KOPT-K1 (cell line): ENCODE data around the gene CCR2.
"Not testable (repeated sequence)": the region's sequence is repeated elsewhere in the genome, so short reads cannot be mapped to it uniquely, and the experiment has no call there.

Experiments
- H3K27ac ChIP-seq: fragments of 200-600 bp; sonication (generic); 2 replicates; pipeline ENCODE4 v1.5.1; 2016; ENCODE audit warnings: antibody characterized with exemption, mild to moderate bottlenecking, low read depth, low read length; ENCODE audit not compliant: poor library complexity, severe bottlenecking
- H3K36me3 ChIP-seq: fragments of 200-600 bp; sonication (generic); 2 replicates; pipeline ENCODE4 v1.5.1; 2017; ENCODE audit warnings: antibody characterized with exemption, mild to moderate bottlenecking, low read length, moderate library complexity; ENCODE audit not compliant: insufficient read depth
- H3K9me3 ChIP-seq: fragments of 200-600 bp; sonication (generic); 2 replicates; pipeline ENCODE4 v1.5.1; 2017; ENCODE audit warnings: antibody characterized with exemption, low read length, mild to moderate bottlenecking; ENCODE audit not compliant: insufficient read depth, poor library complexity, severe bottlenecking

The CCR2 gene

DNA sequence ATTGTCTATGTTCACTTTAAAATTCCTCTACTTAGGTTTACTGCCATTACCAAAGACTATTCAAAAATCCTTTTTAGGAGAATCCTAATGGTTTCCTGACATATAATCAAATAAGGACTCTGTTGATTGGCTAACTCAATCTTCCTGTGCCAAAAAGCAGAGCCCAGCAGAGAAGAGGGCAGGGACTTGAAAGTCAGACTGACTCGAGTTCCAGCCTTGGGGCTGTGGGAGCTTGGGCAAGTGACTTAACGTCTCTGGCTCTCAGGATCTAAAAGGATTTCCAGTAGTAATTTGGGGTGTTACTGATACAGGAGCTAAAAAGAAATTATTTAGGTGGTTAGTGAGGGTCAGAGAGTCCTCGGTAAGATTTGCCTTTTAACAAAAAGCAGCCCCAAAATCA, 27.7 kb downstream of the CCR2 start:
- H3K36me3 ChIP-seq: no peaks in the 10 kb centered on the region
- no peak overlapping the region for H3K27ac ChIP-seq
- H3K9me3 ChIP-seq: no peaks in the 10 kb centered on the region

- Histone ChIP-seq H3K27ac (peak overlapping the region; percentile 65), H3K9me3 (peaks cover 7% of the 10 kb centered on the region), H3K36me3 (no peaks in the 10 kb centered on the region)
Measured at GRCh38 chr3:46383211-46383950, 29.5 kb downstream of the CCR2 start.

DNA sequence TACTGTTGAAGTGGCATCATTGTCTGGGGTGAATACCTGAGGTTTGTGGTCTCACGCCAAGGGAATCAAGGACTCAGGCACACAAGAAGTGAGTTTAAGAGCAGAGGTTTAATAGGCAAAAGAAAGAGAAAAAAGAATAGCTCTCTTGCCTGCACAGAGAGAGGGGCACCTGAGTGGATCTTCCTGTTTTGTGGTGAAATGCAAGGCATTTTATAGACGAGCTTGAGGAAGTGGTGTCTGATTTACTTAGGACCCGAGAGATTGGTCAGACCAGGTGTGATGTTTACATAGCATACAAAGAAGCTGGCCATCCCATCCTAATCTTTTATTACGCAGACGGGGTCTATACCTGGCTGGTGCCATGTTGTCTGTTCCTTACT, 30.0 kb downstream of the CCR2 start:
- Histone ChIP-seq H3K36me3 (no peaks in the 10 kb centered on the region), H3K27ac (peak overlapping the region; percentile 65)

DNA sequence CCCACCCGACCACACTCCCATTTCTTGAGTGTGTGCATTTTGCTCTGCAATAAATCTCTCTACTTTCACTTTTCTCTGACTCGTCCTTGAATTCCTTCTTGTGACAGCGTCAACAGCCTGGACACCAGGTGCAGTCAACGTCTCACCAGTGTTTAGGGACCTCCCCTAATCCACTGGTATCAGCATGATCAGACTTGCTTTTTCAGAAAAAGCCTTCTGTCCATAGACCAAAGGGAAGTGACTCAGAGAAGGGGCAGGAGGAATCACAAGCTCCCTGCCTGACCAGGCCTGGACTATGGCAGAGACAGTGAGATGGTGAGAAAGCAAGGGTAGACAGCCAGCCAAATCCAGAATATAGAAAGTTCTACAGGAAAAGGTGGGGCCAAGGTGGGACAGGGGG, 32.3 kb downstream of the CCR2 start:
- H3K27ac ChIP-seq: peak overlapping the region; percentile 47

More for the DNA sequence above, 30.0 kb downstream of the CCR2 start:
- H3K9me3 ChIP-seq: peaks cover 7% of the 10 kb centered on the region

DNA sequence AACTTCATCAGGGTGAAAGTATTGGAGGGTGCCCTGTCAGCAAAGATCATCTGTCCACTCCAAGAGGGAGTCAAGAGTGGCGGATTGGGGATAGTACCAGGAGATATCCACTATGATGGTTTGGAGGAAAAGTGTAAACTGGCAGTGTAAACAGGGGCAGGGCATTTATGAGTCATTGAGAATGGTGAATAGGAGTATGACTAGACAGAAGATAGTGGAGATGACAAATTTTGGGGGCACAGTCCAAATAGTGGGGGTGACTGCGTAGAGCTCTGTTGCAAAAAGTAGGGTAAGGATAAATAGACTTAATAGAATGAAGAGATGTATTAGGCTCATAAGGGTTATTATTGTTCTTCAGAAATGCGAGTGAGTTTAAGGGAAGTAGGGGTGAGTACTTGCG, 34.9 kb downstream of the CCR2 start:
- not testable (repeated sequence) for H3K36me3 ChIP-seq, H3K27ac ChIP-seq

More for the DNA sequence above, 32.3 kb downstream of the CCR2 start:
- peaks cover 7% of the 10 kb centered on the region for H3K9me3 ChIP-seq
- no peaks in the 10 kb centered on the region for H3K36me3 ChIP-seq

GRCh38 chr3:46389306-46389705, 35.4 kb downstream of the CCR2 start:
- Histone ChIP-seq H3K27ac (no peak overlapping the region), H3K9me3 (peaks cover 7% of the 10 kb centered on the region), H3K36me3 (no peaks in the 10 kb centered on the region)

More for the DNA sequence above, 34.9 kb downstream of the CCR2 start:
- not testable (repeated sequence) for H3K9me3 ChIP-seq

GRCh38 chr3:46391526-46391925, 37.6 kb downstream of the CCR2 start:
- H3K36me3 ChIP-seq, H3K27ac ChIP-seq, H3K9me3 ChIP-seq: not testable (repeated sequence)

GRCh38 chr3:46393011-46393410, 39.1 kb downstream of the CCR2 start:
- no peaks in the 10 kb centered on the region for H3K9me3 ChIP-seq
- no peaks in the 10 kb centered on the region for H3K36me3 ChIP-seq
- peak overlapping the region; percentile 2 for H3K27ac ChIP-seq

DNA sequence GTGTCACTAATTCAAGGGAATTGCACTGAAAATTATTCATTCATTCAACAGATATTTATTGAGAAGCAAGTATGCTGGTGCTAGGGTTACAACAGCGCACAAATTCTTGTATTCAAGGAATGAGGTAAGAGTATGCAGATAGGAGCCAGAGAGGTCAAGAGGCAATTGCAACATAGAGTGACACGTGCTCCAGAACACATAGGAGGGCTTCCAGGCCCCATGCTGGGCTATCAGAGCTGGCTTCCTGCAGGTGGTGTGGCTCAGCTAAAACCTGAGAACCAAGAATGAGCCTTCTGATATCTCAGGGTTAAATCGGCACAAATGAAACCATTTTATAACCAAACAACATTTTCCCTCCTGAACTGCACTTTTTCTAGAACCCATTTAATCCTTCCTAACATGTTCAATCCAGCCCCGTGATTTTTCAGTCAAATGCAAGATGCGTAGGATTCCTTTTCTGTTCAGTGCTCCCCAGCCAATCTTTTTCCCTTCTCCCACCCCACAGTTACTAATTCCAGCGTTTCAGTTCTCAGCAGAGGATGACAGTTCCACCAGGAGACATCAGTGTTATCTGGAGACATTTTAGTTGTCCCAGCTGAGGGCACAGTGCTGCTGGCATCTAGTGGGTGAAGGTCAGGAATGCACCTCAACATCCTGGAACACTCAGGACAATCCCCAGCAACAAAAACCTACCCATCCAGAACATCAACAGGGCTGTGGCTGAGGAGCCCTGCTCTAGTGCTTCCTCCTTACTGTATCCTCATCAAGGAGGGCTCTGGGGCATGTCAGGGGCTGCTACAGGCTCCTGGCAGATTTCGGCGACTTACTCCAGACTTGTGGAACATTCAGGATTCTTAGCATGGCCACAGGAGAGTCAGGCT, 39.9 kb downstream of the CCR2 start:
- H3K36me3 ChIP-seq: no peaks in the 10 kb centered on the region
- no peaks in the 10 kb centered on the region for H3K9me3 ChIP-seq
- peak overlapping the region; percentile 54 for H3K27ac ChIP-seq

- no peak overlapping the region for H3K27ac ChIP-seq
- no peaks in the 10 kb centered on the region for H3K9me3 ChIP-seq
- no peaks in the 10 kb centered on the region for H3K36me3 ChIP-seq
Measured at GRCh38 chr3:46395210-46395661, 41.3 kb downstream of the CCR2 start.

DNA sequence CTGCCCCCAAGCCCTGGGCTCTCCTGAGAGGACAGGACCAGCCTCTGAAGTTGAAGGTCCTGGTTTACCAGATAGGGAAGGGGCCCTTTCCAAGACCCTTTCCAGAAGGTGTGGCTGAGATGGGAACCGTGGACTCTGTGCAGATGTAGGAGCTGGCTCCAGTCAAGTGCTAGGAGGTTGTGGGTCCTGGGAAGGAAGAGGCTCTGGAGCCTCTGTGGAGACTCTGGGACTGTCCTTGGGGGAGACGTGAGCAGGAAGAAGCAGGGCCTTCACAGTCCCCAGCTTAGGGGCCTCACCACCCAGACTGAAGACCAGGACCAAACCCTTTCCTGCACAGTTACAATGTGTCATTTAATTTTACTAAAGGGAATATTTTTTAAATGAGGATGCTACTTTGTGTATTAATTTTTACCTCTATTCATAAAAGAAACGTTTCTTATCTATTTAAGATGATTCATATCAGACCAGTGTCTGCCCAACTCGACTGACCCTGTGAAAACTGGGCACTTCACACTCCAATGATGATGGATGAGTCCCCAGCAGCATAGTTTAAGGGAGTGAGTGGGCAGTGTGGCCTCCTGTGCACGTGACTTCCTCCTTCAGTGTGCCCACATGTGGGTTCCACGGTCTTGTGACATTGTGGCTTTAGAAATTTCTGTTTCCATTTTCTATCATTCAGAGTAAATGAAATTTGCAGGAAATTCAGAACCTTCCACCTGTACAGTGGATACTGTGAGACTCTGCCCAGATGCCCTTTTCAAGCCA, 42.0 kb downstream of the CCR2 start:
- Histone ChIP-seq H3K27ac (peak overlapping the region; percentile 1), H3K36me3 (no peaks in the 10 kb centered on the region), H3K9me3 (no peaks in the 10 kb centered on the region)

DNA sequence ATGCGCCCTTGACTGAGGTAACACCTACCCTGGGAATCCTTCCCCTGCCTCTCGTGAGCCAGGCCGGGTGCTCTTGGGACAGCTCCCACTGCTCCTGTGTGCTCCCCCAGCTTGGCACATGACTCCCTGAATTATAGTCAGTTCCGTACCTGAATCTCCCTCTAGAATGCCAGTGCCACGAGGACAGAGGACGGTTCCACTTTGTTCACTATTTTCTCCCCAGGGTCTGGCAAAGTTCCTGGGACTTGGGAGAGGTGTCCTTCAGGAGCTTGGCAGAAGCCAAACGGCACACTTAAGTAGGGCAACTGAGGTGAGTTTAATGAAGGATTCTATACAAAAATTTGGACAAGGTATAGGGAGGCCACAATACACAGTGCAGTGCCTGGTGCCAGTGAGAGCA, 43.2 kb downstream of the CCR2 start:
- Histone ChIP-seq H3K27ac (no peak overlapping the region), H3K36me3 (no peaks in the 10 kb centered on the region), H3K9me3 (no peaks in the 10 kb centered on the region)

DNA sequence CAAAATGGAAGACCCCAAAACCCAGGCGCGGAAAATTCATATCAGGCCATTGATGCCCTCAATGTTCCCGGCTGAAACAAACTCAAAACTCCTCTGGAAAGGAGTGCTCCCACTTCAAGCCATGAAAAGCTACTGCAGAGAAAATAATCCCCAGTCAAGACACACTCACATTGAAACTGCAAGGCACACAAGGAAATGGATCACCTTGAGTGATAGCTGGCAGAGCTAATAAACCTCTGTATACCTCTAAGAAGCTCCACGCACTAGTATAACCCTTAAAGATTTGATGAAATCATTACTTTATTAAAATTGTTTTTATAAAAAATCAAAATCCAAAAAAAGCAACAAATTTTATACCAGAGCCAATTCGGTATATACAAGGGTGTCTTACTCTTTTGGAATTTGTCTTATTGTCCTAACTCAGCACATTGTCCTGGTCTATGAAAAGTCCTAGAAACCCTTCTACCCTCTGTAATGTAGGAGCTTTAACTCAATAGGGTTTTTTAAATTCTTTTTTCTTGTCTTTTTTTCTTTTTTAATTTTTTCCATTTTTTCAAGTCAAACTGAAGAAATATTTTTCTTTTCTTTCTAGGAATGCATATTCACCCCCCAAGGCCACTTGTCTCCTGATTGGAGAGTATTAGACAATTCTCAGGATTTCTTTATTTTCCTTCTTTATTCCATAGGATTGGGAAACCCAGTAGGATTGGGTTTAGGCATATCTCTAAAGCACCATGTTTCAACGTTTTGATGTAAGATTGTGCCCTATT, 44.5 kb downstream of the CCR2 start:
- Histone ChIP-seq H3K27ac (no peak overlapping the region), H3K9me3 (no peaks in the 10 kb centered on the region), H3K36me3 (no peaks in the 10 kb centered on the region)

- no peaks in the 10 kb centered on the region for H3K9me3 ChIP-seq
- no peaks in the 10 kb centered on the region for H3K36me3 ChIP-seq
- peak overlapping the region; percentile 4 for H3K27ac ChIP-seq
Measured at GRCh38 chr3:46399098-46399497, 45.2 kb downstream of the CCR2 start.
